ENCODE data around the gene SELENOF. TPM values are rescaled to one million over a fixed set of nuclear protein-coding genes. Genes with fewer than 3 reads are reported as not detected.
"Not testable (repeated sequence)": the region's sequence is repeated elsewhere in the genome, so short reads cannot be mapped to it uniquely, and the experiment has no call there.

SELENOF gene
- total RNA-seq, 1 donor = 182 TPM

GRCh38 chr1:86814118-86814517 is 99.8 kb downstream of the SELENOF start:
- H3K4me1 ChIP-seq (ENCODE audit: insufficient read depth, low read length); DNase-seq (ENCODE audit: insufficient read length, low spot score, missing footprints); H2AFZ ChIP-seq (ENCODE audit: low read length); H3K4me2 ChIP-seq (ENCODE audit: insufficient read depth, low read length); H3K4me3 ChIP-seq (ENCODE audit: insufficient read depth, low read length); H3K36me3 ChIP-seq (ENCODE audit: insufficient read depth, low read length); H4K20me1 ChIP-seq (ENCODE audit: insufficient read depth, low read length); H3K27ac ChIP-seq (ENCODE audit: low read depth, low read length); H3K27me3 ChIP-seq (ENCODE audit: insufficient read depth, low read length); H3K9me3 ChIP-seq (ENCODE audit: low read depth, low read length); H3K79me2 ChIP-seq (ENCODE audit: insufficient read depth, low read length): not testable (repeated sequence)

Other genes starting within 250 kb of the SELENOF start
- 53.9 and 62.8 TPM in 2 replicates for gene SH3GLB1, start 209.6 kb downstream of the SELENOF start, total RNA-seq
- 20.3 and 22.1 TPM in 2 replicates for gene HS2ST1, start 509 bp upstream of the SELENOF start, total RNA-seq

Measured in osteoblast (primary cell).